HG03439 (cell line): ENCODE measurements around the gene POLR1D.
"Not testable (repeated sequence)": the region's sequence is repeated elsewhere in the genome, so short reads cannot be mapped to it uniquely, and the experiment has no call there.

ENCODE experiments used
- ATAC-seq: cut with Tn5 transposase; IDR thresholded peaks from one replicate; pipeline ENCODE4 v1.9.1; 2021; ENCODE audit warnings: mild to moderate bottlenecking, moderate library complexity; ENCODE audit not compliant: unreplicated experiment

The POLR1D gene

DNA sequence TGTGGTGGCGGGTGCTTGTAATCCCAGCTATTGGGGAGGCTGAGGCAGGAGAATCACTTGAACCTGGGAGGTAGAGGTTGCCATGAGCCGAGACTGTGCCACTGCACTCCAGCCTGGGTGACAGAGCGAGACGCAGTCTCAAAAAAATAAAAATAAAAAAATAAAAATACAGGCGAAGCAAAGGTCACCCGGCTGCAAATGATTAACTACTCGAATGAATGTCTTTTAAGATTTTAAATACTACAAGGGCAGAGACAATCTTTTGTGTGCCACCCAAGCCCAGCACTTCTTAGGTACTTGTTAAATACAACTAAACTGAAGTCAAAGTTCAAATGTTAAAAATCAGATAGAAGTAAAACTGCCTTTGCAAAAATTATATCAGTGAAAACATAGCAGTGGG lies 8.1 kb upstream of the POLR1D start:
- no peak for ATAC-seq

DNA sequence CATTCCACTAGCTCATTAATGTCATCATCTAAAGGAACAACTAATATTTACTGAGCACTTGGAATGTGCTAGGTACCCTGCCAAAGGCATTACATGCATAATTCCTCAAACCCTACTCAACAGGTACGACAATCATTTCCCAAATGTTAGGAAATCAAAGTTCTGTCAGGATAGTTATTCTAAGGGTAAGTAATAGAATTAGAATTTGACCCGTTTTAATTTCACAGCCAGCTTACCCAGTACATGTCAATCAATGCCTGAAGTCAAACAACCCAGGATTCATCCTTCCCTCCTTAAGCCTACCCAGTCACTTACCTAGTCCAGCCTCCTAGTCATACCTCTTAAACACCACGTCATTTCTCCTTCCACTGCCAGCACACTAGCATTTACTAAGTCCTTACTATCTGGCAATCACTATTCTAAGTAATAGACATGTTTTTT lies 3.8 kb upstream of the POLR1D start:
- no peak for ATAC-seq

GRCh38 chr13:27619093-27619727 lies 2.5 kb upstream of the POLR1D start:
- ATAC-seq = no peak

- peak; percentile 39 for ATAC-seq
Observed at GRCh38 chr13:27619728-27620376, 1.8 kb upstream of the POLR1D start.

DNA sequence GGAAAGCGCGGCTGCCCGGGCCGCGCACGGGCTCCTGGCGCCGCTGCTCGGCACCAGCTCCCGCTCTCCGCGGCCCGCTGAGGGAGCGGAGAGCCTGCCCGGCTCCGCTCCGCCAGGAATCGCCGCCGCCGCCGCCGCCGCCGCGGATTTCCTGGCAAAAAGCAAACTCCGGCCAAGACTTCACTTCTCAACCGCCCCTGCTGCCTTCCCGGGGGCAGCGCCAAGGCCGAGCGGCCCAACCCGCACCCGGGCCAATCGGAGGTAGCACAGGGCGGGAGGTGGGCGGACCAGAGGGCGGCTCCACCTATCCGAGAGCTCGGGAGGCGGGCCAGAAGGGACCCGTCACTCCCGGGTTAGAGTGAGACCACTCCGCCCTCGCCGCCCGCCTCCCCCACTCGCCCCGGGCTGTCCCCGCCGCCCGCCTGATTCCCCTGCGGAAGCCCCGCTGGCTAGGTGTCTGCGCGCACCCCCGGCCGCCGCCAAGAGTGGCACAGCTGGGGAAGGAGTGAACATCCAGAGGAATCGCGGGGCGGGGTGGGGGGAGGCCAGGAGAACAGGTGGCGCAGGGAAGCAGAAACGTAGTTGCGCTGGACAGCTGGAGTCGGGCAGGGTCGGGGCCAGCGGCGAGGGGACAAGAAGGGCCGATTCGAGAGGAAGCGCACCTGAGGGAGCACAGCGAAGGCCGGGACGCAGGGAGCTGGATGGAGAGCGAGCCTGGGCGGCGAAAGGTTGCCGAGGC lies 1.1 kb upstream of the POLR1D start, which contains the start of gene LNX2:
Gene LNX2 (minus strand): TSS at position 153 of the 739 bp plus-strand sequence. CDS start 38,826 bp downstream, outside the sequence.
- ATAC-seq = peak; percentile 89

DNA sequence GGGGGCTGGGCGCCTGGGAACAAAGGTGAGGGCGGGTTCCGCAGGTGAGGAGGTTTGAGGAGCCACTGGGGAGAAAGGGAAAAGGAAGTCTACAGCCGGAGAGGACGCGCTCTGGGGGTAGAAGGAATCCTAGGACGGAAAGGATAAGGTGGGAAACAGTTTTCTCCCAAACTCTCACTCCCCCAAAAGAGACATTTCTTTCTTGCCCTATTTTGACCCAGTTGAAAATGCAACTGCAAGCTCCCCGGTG lies 651 bp upstream of the POLR1D start:
- no peak for ATAC-seq

DNA sequence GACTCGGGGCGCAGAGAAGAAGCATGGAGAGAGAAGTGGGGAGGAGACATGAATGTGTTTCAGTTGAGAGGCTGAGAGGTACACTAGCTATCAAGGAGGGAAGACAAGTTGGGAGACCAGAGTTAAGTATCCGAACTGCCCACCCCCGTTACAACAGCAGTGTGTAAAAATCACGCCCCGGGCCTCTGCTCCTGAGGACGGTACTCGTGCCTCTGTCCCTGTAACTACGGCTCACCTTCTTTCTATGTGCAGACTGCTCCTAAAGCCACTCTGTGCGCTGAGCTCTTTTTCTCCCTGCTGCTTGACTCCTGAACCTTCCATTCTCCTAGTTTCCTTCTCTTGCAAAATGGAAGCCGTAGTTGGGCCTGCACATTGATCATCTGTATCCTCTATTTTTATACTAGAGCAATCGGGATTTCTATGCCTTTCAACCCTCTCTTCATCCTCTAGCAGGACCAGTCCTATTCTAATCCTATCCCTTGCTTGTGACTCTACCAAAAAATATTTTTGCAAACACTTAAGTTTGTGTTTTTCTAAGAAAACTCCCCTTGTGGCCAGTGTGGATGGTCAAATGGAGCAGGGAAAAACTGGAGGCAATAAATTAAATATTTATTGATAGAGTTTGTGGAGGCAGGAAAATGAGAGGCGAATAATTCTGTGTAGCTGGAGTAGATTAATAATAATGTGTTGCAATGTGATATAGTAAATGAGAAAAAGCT lies 569 bp downstream of the POLR1D start:
- ATAC-seq = peak; percentile 1

- no peak for ATAC-seq
Observed at GRCh38 chr13:27622881-27623280, 1.2 kb downstream of the POLR1D start.

- ATAC-seq = no peak
Observed at GRCh38 chr13:27624071-27624470, 2.4 kb downstream of the POLR1D start.

DNA sequence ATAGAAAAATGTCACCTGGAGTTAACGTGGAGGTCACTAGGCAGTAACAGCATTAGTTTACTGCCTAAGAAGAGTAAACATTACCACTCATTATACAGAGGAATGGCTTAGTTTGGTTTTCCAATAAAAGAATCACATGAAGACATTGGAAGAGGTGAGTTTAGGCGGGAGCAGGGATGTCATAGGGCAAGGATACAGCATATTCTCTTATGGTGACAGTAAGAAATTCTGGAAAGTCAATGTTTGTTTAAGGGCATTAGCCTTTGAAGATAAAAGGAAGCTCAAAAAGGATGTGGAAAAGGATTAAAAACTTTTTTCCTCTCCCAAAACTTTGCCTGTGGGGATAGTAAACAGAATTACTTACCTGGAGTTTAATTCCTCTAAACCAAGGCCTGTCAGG lies 4.1 kb downstream of the POLR1D start:
- ATAC-seq = no peak

GRCh38 chr13:27627380-27627779 lies 5.7 kb downstream of the POLR1D start:
- ATAC-seq = no peak

GRCh38 chr13:27628081-27628480 lies 6.4 kb downstream of the POLR1D start:
- ATAC-seq = no peak

GRCh38 chr13:27628766-27629165 lies 7.1 kb downstream of the POLR1D start:
- not testable (repeated sequence) for ATAC-seq

DNA sequence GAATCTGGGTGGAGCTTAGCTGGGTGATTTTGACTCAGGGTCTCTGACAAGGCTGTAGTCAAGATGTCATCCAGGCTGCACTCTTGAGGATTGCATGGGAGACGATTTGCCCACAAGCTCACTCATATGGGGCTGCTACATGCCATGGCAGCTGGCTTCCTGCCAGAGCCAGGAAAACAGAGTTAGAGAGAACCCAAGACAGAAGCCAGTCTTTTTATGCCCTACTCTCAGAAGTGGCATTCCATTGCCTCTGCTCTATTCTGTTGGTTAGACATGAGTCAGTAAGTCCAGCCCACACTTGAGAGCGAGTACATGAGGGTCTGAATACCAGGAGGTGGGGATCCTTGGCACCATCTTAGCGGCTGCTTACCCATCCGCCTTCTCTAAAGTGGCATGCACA lies 9.5 kb downstream of the POLR1D start:
- ATAC-seq = no peak

GRCh38 chr13:27631665-27632064 lies 10.0 kb downstream of the POLR1D start:
- ATAC-seq = no peak

GRCh38 chr13:27632214-27632613 lies 10.5 kb downstream of the POLR1D start:
- no peak for ATAC-seq

DNA sequence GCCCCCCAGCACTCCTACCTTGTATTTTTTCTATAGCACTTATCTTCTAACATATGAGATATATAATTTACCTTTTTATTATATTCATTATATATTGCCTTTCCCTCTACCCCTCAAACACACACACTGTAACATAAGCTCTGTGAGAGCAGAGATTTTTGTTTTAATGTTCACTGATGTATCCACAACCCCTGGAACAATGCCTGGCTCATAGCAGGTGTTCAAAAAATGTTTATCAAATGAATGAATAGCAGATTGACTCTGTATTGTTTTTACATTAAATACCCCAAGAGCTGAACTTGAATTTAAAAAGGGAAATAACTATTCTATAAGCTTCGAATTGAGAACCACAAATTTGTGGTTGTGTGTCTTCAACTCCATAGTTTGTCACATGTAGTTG lies 11.0 kb downstream of the POLR1D start:
- ATAC-seq = no peak

DNA sequence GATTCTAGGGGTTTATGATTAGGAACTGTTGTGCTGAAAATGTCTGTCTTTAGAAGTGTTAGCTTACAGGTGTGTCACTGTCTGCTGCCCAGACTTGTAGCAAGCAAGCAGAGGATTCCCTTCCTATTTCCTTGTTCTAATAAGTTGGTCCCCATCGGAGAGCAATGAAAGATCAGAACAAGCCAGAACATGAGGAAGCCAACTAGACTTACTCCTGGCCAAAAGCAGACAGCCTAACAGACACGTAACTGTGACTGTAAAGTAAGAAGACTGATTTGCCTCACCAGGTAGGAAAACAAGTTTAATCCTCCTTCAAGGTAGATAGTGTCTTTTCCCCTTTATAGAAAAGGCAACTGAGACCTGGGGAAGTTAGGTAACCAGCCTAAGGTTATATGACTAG lies 12.5 kb downstream of the POLR1D start:
- ATAC-seq = no peak

DNA sequence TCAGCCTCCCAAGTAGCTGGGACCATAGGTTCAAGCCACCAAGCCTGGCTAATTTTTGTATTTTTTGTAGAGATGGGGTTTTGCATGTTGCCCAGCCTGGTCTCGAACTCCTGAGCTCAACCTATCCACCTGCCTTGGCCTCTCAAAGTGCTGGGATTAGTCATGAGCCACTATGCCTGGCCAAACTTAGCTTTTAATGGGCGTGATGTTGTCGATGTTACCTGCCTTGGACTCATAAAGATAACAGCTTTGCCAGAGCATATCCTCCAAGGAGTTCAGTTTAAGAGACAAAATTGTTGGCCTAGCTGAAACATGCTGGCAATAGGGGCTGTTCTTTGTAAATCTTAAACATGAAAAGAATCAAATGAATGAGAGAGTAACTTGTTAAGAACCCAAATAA lies 13.1 kb downstream of the POLR1D start:
- ATAC-seq = no peak

GRCh38 chr13:27635266-27635665 lies 13.6 kb downstream of the POLR1D start:
- ATAC-seq = no peak

DNA sequence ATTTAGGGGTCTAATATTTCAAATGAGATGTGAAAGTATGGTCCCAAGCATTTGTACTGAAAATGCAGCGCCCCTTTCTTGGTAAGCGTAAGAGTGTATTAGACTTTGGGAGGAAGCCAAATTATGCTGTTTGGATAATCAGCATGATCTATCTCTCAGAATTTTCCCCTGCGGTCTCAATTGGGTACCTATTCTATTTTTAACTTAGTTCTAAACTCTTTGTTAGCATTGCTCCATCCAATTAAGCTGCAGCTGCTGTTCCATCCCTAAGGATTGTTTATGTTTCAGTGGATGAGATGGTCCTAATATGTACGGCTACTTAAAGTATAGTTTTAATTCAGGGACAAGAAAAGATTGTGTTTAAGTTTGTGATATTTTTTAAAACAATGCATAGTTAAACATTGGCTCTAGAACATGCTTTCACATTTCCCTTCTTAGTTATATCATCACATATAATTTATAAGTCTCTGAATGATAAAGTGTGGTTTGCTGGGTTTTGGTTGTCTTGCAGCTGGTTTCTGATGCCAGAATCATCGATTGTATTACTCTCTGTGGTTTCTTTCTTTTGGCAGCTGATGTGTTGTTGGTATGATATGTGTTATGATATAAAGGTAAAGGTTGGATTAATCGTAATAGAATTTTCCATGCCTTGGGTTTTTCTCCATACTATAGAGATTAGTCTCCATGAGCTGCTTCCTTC lies 15.0 kb downstream of the POLR1D start:
- no peak for ATAC-seq
